K562 (cell line): ENCODE measurements around the gene MEF2C. TPM values are rescaled to one million over a fixed set of nuclear protein-coding genes. Genes with fewer than 3 reads are reported as not detected.

ENCODE experiments used
- ATAC-seq: fragments of 200-7000 bp; cut with Tn5 transposase; 3 replicates; pipeline ENCODE4 v1.9.1; 2020; ENCODE audit warnings: moderate library complexity
- BruUV-seq: library from RNA; stranded (reverse); fragments of 400-500 nt; replicated peaks from 2 replicates; lab custom pipeline; 2021; lab: Mats Ljungman, UMichigan
- CTCF ChIA-PET: fragments of 300-600 bp; formaldehyde crosslinking; extraction: SDS; loops from one replicate; lab custom pipeline; 2021; ENCODE audit warnings: low intra/inter-chr PET ratio; lab: Yijun Ruan, JAX
- POLR2A ChIA-PET: fragments of 300-600, 350-650 bp; sonication (Branson Sonifier 250); formaldehyde crosslinking; extraction: SDS; loops from one replicate; lab custom pipeline; 2021; ENCODE audit warnings: antibody characterized with exemption, inconsistent platforms; lab: Yijun Ruan, JAX
- DNase-seq, 4 experiments: peaks; one replicate each; pipeline versions ENCODE4 v3.0.0 to v3.0.0-alpha.2; 2011 to 2018; ENCODE audit warnings: low spot score in 3 of 4, mixed read lengths in 3 of 4; ENCODE audit errors: extremely low read depth in 1 of 4
- FAIRE-seq: peaks from 2 replicates; lab custom pipeline; 2011; peaks lifted over from hg19 to GRCh38; lab: Jason Lieb, UNC
- H2AFZ ChIP-seq: 2 replicates; pipeline ENCODE4 v1.6.0; 2011; ENCODE audit warnings: low read depth, low read length, control low read depth, inconsistent platforms
- H3K27ac ChIP-seq: fragments of 200-600 bp; 3 replicates; pipeline ENCODE4 v1.8.0; 2011; ENCODE audit warnings: low read depth, mild to moderate bottlenecking, control low read depth, inconsistent platforms, low read length, moderate library complexity, mixed read lengths; ENCODE audit errors: extremely low read depth
- H3K27me3 ChIP-seq, 2 experiments: fragments of 300-600 bp in 1 of 2; 2 replicates in 1 of 2; 3 replicates in 1 of 2; pipeline versions ENCODE4 v1.6.0 to v1.8.0; 2011; ENCODE audit warnings: inconsistent platforms in 2 of 2, low read length in 2 of 2, mild to moderate bottlenecking in 1 of 2, mixed read lengths in 1 of 2, moderate library complexity in 1 of 2; ENCODE audit not compliant: control insufficient read depth in 2 of 2, insufficient read depth in 2 of 2
- H3K36me3 ChIP-seq: fragments of 300-600 bp; 3 replicates; pipeline ENCODE4 v1.8.0; 2011; ENCODE audit warnings: mild to moderate bottlenecking, low read length, inconsistent platforms; ENCODE audit not compliant: control insufficient read depth, insufficient read depth
- H3K4me1 ChIP-seq, 2 experiments: fragments of 200-600 bp in 1 of 2; replicated peaks in 1 of 2; 2 replicates in 1 of 2; 3 replicates in 1 of 2; pipeline versions ENCODE4 v1.5.1 to v1.8.0; 2011; ENCODE audit warnings: inconsistent platforms in 2 of 2, low read length in 2 of 2, mild to moderate bottlenecking in 1 of 2, mixed read lengths in 1 of 2, moderate library complexity in 1 of 2; ENCODE audit not compliant: control insufficient read depth in 2 of 2, insufficient read depth in 2 of 2
- H3K4me2 ChIP-seq: 2 replicates; pipeline ENCODE4 v1.6.1; 2011; ENCODE audit warnings: low read length, control low read depth, inconsistent platforms, mixed read lengths; ENCODE audit not compliant: insufficient read depth
- H3K4me3 ChIP-seq: fragments of 200-600 bp; sonication (generic), shearing (Covaris generic); 2 replicates; pipeline ENCODE4 v1.5.1; 2016; ENCODE audit warnings: control low read depth, inconsistent platforms
- H3K79me2 ChIP-seq: fragments of 200-600 bp; 3 replicates; pipeline ENCODE4 v1.8.0; 2011; ENCODE audit warnings: low read length, inconsistent platforms; ENCODE audit not compliant: control insufficient read depth, insufficient read depth
- H3K9ac ChIP-seq, 2 experiments: 2 replicates each; pipeline versions ENCODE4 v1.6.0 to v1.6.1; 2011; ENCODE audit warnings: low read depth in 2 of 2, low read length in 2 of 2, control low read depth in 1 of 2, inconsistent platforms in 1 of 2, mild to moderate bottlenecking in 1 of 2, mixed read lengths in 1 of 2; ENCODE audit not compliant: insufficient read depth in 1 of 2
- H3K9me1 ChIP-seq: one replicate; pipeline ENCODE4 v1.6.0; 2011; ENCODE audit warnings: inconsistent platforms, mild to moderate bottlenecking, low read length, moderate library complexity; ENCODE audit not compliant: control insufficient read depth, insufficient read depth
- H3K9me3 ChIP-seq: replicated peaks from 2 replicates; pipeline ENCODE4 v1.5.1; 2011; ENCODE audit warnings: low read depth, low read length, inconsistent platforms; ENCODE audit not compliant: control insufficient read depth, insufficient read depth
- H4K20me1 ChIP-seq: replicated peaks from 2 replicates; pipeline ENCODE4 v1.6.1; 2011; ENCODE audit warnings: low read length, inconsistent platforms, mixed read lengths; ENCODE audit not compliant: control insufficient read depth, insufficient read depth
- GMEB1 ChIP-seq: fragments of 250-450 bp; sonication (Bioruptor Pico); IDR thresholded peaks from 2 replicates; pipeline ENCODE4 v1.4.0; 2020; ENCODE audit warnings: mild to moderate bottlenecking
- MLLT1 ChIP-seq, 2 experiments: fragments of 450-650 bp; IDR thresholded peaks; 2 replicates each; pipeline ENCODE4 v1.6.1; 2016
- MTA1 ChIP-seq: fragments of 450-650 bp; IDR thresholded peaks from 2 replicates; pipeline ENCODE4 v1.6.1; 2017; ENCODE audit warnings: borderline replicate concordance
- WGBS: fragments of 100-300 bp; shearing (Covaris generic); methylation state at CpG from one replicate; pipeline ENCODE4 v1.1.6; 2016; ENCODE audit warnings: low coverage, mixed read lengths; ENCODE audit not compliant: insufficient coverage; ENCODE audit errors: missing lambda C conversion rate; 5-methylcytosine and 5-hydroxymethylcytosine counted together
- in situ Hi-C: fragments of 300-500 bp; cut with MboI; formaldehyde crosslinking; loops from 4 replicates; pipeline ENCODE4 v1.15.0; 2018; ENCODE audit warnings: inconsistent platforms, mixed read lengths
- intact Hi-C: fragments of 100-400 bp; cut with micrococcal nuclease; formaldehyde crosslinking; loops from 2 replicates; pipeline ENCODE4 v1.14.2; 2022
- polyA plus RNA-seq, 8 experiments: library from polyadenylated mRNA; depleted of rRNA in 4 of 8; stranded (reverse) in 5 of 8; unstranded in 3 of 8; fragments of >200 nt; fragmentation: Nextera tagmentation in 2 of 8; fragmentation: Illumina TruSeq in 1 of 8; extraction: Ambion mirVana in 2 of 8; extraction: Trizol in 1 of 8; gene quantifications; 2 replicates each; pipeline versions ENCODE4 v1.2.1 to v1.2.3, GENCODE V29; 2011 to 2014; ENCODE audit warnings: inconsistent platforms in 1 of 8, missing spikeins in 1 of 8
- total RNA-seq, 7 experiments: library from RNA; depleted of rRNA in 6 of 7; stranded (reverse); fragments of >200 nt in 6 of 7; fragmentation: Illumina TruSeq in 2 of 7; extraction: Trizol in 2 of 7; gene quantifications; 2 replicates each; pipeline versions ENCODE4 v1.2.1 to v1.2.3, GENCODE V29; 2011 to 2021; ENCODE audit warnings: low replicate concordance in 1 of 7

Gene MEF2C
- total and polyA plus RNA-seq, 9 of the 15 experiments (the other 6 are each of a cell fraction or from before 2014, with no cell fraction given) = 25.1 to 67.8 (median 58.3) TPM

- no peaks in the 10 kb centered on the region for H3K9me1 ChIP-seq
- TF ChIP-seq MTA1 (no peak), MLLT1 (IDR thresholded peaks at IDR 0.05) (no peak), GMEB1 (CRISPR knock-in tag) (no peak)
- TF ChIP-seq, all 486 proteins: peak for 0
- H3K36me3 ChIP-seq = peaks cover 55% of the 10 kb centered on the region; the same call in 2 of the 3 replicates
- ChIA-PET POLR2A (no interaction called here), CTCF (no interaction called here)
- no peak overlapping the region for H3K4me3 ChIP-seq
- ATAC-seq (no peak), DNase-seq (no peak), FAIRE-seq (no peak)
- H3K9me3 ChIP-seq = no peaks in the 10 kb centered on the region
- H3K27me3 ChIP-seq = no peaks in the 10 kb centered on the region
- H3K27ac ChIP-seq = no peak overlapping the region
- H3K4me2 ChIP-seq = no peak overlapping the region
- H3K79me2 ChIP-seq = no peaks in the 10 kb centered on the region
- no peak overlapping the region for H2AFZ ChIP-seq
- in situ Hi-C loops = no loop called here
- 55% methylated on average over 3 of the region's 3 CpGs for WGBS
- no peaks in the 10 kb centered on the region for H3K4me1 ChIP-seq
- no peak overlapping the region for H3K9ac ChIP-seq
- no peaks in the 10 kb centered on the region for H4K20me1 ChIP-seq
- BruUV-seq = no TSS peak
- intact Hi-C loops = loop anchor here (5.0 to 10.0 kb wide), 3 partner anchors 209 to 1462 kb away; no protein-coding TSS in a partner anchor
Measured at GRCh38 chr5:88725454-88725853, 157.5 kb downstream of the MEF2C start.
